KMS-11 (cell line): ENCODE data around the gene GLRX.
"Not testable (repeated sequence)": the region's sequence is repeated elsewhere in the genome, so short reads cannot be mapped to it uniquely, and the experiment has no call there.

ENCODE experiments used
- H2AFZ ChIP-seq: fragments of 200-600 bp; sonication (generic); 2 replicates; pipeline ENCODE4 v1.6.1; 2016; ENCODE audit warnings: antibody characterized with exemption, mixed run types, low read depth
- H3K27ac ChIP-seq: fragments of 200-600 bp; sonication (generic); 2 replicates; pipeline ENCODE4 v1.6.1; 2016; ENCODE audit warnings: mild to moderate bottlenecking, mixed run types
- H3K27me3 ChIP-seq: fragments of 200-600 bp; sonication (generic); 2 replicates; pipeline ENCODE4 v1.6.1; 2017; ENCODE audit warnings: mild to moderate bottlenecking, low read depth, mixed run types, moderate library complexity; ENCODE audit not compliant: insufficient read depth
- H3K36me3 ChIP-seq: fragments of 200-600 bp; sonication (generic); 2 replicates; pipeline ENCODE4 v1.6.1; 2017; ENCODE audit warnings: mild to moderate bottlenecking, mixed run types; ENCODE audit not compliant: insufficient read depth
- H3K4me1 ChIP-seq: fragments of 200-600 bp; sonication (generic); 2 replicates; pipeline ENCODE4 v1.6.1; 2016; ENCODE audit warnings: mild to moderate bottlenecking, low read depth, mixed run types; ENCODE audit not compliant: poor library complexity, severe bottlenecking
- H3K4me2 ChIP-seq: fragments of 200-600 bp; sonication (generic); 2 replicates; pipeline ENCODE4 v1.7.0; 2016; ENCODE audit warnings: mild to moderate bottlenecking, mixed run types
- H3K4me3 ChIP-seq: fragments of 200-600 bp; sonication (generic); IDR thresholded peaks from 2 replicates; pipeline ENCODE4 v1.6.1; 2017; ENCODE audit warnings: low read depth, low read length, mixed read lengths; ENCODE audit not compliant: insufficient read depth
- H3K79me2 ChIP-seq: fragments of 200-600 bp; sonication (generic); 2 replicates; pipeline ENCODE4 v1.6.1; 2016; ENCODE audit warnings: low read depth, mixed run types; ENCODE audit not compliant: insufficient read depth
- H3K9ac ChIP-seq: fragments of 200-600 bp; sonication (generic); 2 replicates; pipeline ENCODE4 v1.6.1; 2016; ENCODE audit warnings: mild to moderate bottlenecking, mixed run types
- H4K20me1 ChIP-seq: fragments of 200-600 bp; sonication (generic); 2 replicates; pipeline ENCODE4 v1.6.1; 2016; ENCODE audit warnings: mild to moderate bottlenecking, mixed run types; ENCODE audit not compliant: insufficient read depth
- CTCF ChIP-seq: fragments of 200-600 bp; sonication (generic); conservative IDR thresholded peaks from 2 replicates; pipeline ENCODE4 v1.6.1; 2017; ENCODE audit warnings: low read depth, mild to moderate bottlenecking, antibody characterized with exemption, low read length, moderate library complexity, mixed read lengths

GLRX gene

GRCh38 chr5:95822542-95823181 lies at the start of gene GLRX:
Gene GLRX (minus strand): TSS chr5:95822726. CDS start chr5:95822662, 64 bp downstream.
- H3K4me3 ChIP-seq = peak within 1 kb of the TSS; percentile 40
- TF ChIP-seq CTCF = no peak
- H3K79me2 ChIP-seq = peaks cover 11% of the 10 kb centered on the region; the same call in 1 of the 2 replicates
- peak within 1 kb of the TSS; percentile 68 for H3K9ac ChIP-seq
- peak within 1 kb of the TSS; percentile 89 for H3K27ac ChIP-seq
- peak within 1 kb of the TSS; percentile 88 for H2AFZ ChIP-seq
- H4K20me1 ChIP-seq = no peaks in the 10 kb centered on the region
- H3K36me3 ChIP-seq = no peaks in the 10 kb centered on the region
- peaks cover 41% of the 10 kb centered on the region for H3K4me1 ChIP-seq
- H3K27me3 ChIP-seq = no peaks in the 10 kb centered on the region
- peak within 1 kb of the TSS; percentile 92 for H3K4me2 ChIP-seq

GRCh38 chr5:95871146-95871806 lies 48.8 kb upstream of the GLRX start:
- H3K4me3 ChIP-seq = no peak overlapping the region
- H3K36me3 ChIP-seq = no peaks in the 10 kb centered on the region
- TF ChIP-seq CTCF = no peak
- H3K27ac ChIP-seq = no peak overlapping the region
- no peaks in the 10 kb centered on the region for H3K27me3 ChIP-seq
- no peak overlapping the region for H2AFZ ChIP-seq
- no peak overlapping the region for H3K9ac ChIP-seq
- H3K4me1 ChIP-seq = peaks cover 58% of the 10 kb centered on the region
- H4K20me1 ChIP-seq = no peaks in the 10 kb centered on the region
- H3K79me2 ChIP-seq = no peaks in the 10 kb centered on the region
- H3K4me2 ChIP-seq = no peak overlapping the region

GRCh38 chr5:95870105-95870672 lies 47.7 kb upstream of the GLRX start:
- H3K36me3 ChIP-seq = no peaks in the 10 kb centered on the region
- H3K4me1 ChIP-seq = peaks cover 58% of the 10 kb centered on the region
- no peaks in the 10 kb centered on the region for H3K79me2 ChIP-seq
- no peaks in the 10 kb centered on the region for H4K20me1 ChIP-seq
- H3K27ac ChIP-seq = peak overlapping the region; percentile 6; the same call in 1 of the 2 replicates
- no peak overlapping the region for H3K9ac ChIP-seq
- H2AFZ ChIP-seq = 0 out of 2 replicates have a peak overlapping the region, but pooled peaks have one; percentile 10
- peak overlapping the region; percentile 63 for H3K4me2 ChIP-seq
- H3K27me3 ChIP-seq = no peaks in the 10 kb centered on the region
- H3K4me3 ChIP-seq = no peak overlapping the region
- no peak for TF ChIP-seq CTCF

GRCh38 chr5:95869173-95869855 lies 46.8 kb upstream of the GLRX start:
- Histone ChIP-seq H3K27ac (peak overlapping the region; percentile 28), H3K4me2 (peak overlapping the region; percentile 63), H3K4me1 (peaks cover 58% of the 10 kb centered on the region)
- not testable (repeated sequence) for H4K20me1 ChIP-seq, H3K36me3 ChIP-seq, H3K79me2 ChIP-seq, H2AFZ ChIP-seq, H3K27me3 ChIP-seq, H3K9ac ChIP-seq, H3K4me3 ChIP-seq
